ENCODE data around the gene HSPBP1. TPM values are rescaled to one million over a fixed set of nuclear protein-coding genes. Genes with fewer than 3 reads are reported as not detected.

HSPBP1 gene
- total RNA-seq, 1 donor from 2014 or later: 22.7 TPM

- H3K4me3 Mint-ChIP-seq (ENCODE audit: unreplicated experiment): peak overlapping the region; percentile 70
- no peaks in the 10 kb centered on the region for H3K36me3 Mint-ChIP-seq (ENCODE audit: low read depth)
- no peaks in the 10 kb centered on the region for H3K9me3 Mint-ChIP-seq (ENCODE audit: low read depth)
Measured at GRCh38 chr19:55285229-55285890, 5.5 kb upstream of the HSPBP1 start.

GRCh38 chr19:55284405-55285058 is 4.6 kb upstream of the HSPBP1 start:
- TF ChIP-seq CTCF (IDR thresholded peaks at IDR 0.05): no peak
- peak overlapping the region; percentile 63 for H3K27ac Mint-ChIP-seq (ENCODE audit: unreplicated experiment)
- no peaks in the 10 kb centered on the region for H3K27me3 Mint-ChIP-seq (ENCODE audit: low read depth)
- DNase-seq (ENCODE audit: low spot score): no peak
- peak overlapping the region; percentile 70 for H3K4me3 Mint-ChIP-seq (ENCODE audit: unreplicated experiment)
- peaks cover 34% of the 10 kb centered on the region for H3K4me1 Mint-ChIP-seq (ENCODE audit: low read depth)
- no peaks in the 10 kb centered on the region for H3K9me3 Mint-ChIP-seq (ENCODE audit: low read depth)
- H3K36me3 Mint-ChIP-seq (ENCODE audit: low read depth): no peaks in the 10 kb centered on the region

More at GRCh38 chr19:55285229-55285890, 5.5 kb upstream of the HSPBP1 start:
- H3K27ac Mint-ChIP-seq (ENCODE audit: unreplicated experiment): peak overlapping the region; percentile 63
- no peak for DNase-seq (ENCODE audit: low spot score)
- H3K27me3 Mint-ChIP-seq (ENCODE audit: low read depth): no peaks in the 10 kb centered on the region
- TF ChIP-seq CTCF (IDR thresholded peaks at IDR 0.05): no peak
- H3K4me1 Mint-ChIP-seq (ENCODE audit: low read depth): peaks cover 28% of the 10 kb centered on the region

- TF ChIP-seq CTCF (IDR thresholded peaks at IDR 0.05): no peak
- H3K36me3 Mint-ChIP-seq (ENCODE audit: low read depth): no peaks in the 10 kb centered on the region
- H3K4me3 Mint-ChIP-seq (ENCODE audit: unreplicated experiment): peak within 1 kb of the TSS; percentile 70
- peak within 1 kb of the TSS; percentile 73 for H3K27ac Mint-ChIP-seq (ENCODE audit: unreplicated experiment)
- no peaks in the 10 kb centered on the region for H3K9me3 Mint-ChIP-seq (ENCODE audit: low read depth)
- H3K27me3 Mint-ChIP-seq (ENCODE audit: low read depth): no peaks in the 10 kb centered on the region
- H3K4me1 Mint-ChIP-seq (ENCODE audit: low read depth): peaks cover 38% of the 10 kb centered on the region
- DNase-seq (ENCODE audit: low spot score): no peak
Measured at GRCh38 chr19:55283548-55284377, 3.9 kb upstream of the HSPBP1 start, which contains the start of gene BRSK1. BRSK1 (plus strand) TSS chr19:55283997; CDS start chr19:55284443, 446 bp downstream.

GRCh38 chr19:55279340-55279739 is 570 bp downstream of the HSPBP1 start:
- no peak for TF ChIP-seq CTCF (IDR thresholded peaks at IDR 0.05)
- no peak for DNase-seq (ENCODE audit: low spot score)
- H3K4me1 Mint-ChIP-seq (ENCODE audit: low read depth): peaks cover 26% of the 10 kb centered on the region
- H3K36me3 Mint-ChIP-seq (ENCODE audit: low read depth): peaks cover 7% of the 10 kb centered on the region
- peak overlapping the region; percentile 99 for H3K27ac Mint-ChIP-seq (ENCODE audit: unreplicated experiment)
- no peaks in the 10 kb centered on the region for H3K9me3 Mint-ChIP-seq (ENCODE audit: low read depth)
- H3K4me3 Mint-ChIP-seq (ENCODE audit: unreplicated experiment): peak overlapping the region; percentile 100
- H3K27me3 Mint-ChIP-seq (ENCODE audit: low read depth): no peaks in the 10 kb centered on the region
